Measurements from ENCODE around the gene ADCY6. TPM values are rescaled to one million over a fixed set of nuclear protein-coding genes. Genes with fewer than 3 reads are reported as not detected.

ADCY6 gene
- total RNA-seq, 2 donors from 2014 or later = 102 to 109 TPM

DNA sequence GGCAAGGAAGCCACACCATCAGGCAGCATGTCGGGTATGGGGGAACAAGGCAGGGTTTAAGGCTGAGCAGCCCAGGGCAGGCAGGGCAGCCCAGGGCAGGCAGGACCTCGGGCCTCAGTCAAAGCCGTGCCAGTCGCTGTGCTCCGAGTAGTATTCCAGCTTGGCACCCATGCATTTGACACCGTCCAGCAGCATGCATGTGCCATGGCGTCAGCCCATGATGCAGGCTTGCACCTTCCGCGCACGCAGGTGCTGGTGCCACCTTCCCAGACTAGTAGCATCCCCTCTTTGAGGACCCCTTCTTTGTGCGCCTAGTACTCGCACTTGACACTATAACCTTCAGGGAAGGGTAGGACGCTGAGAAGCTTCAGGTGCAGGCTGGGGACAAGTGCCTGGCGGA is 11.6 kb upstream of the ADCY6 start:
- Histone ChIP-seq H3K36me3 (no peaks in the 10 kb centered on the region), H3K4me1 (ENCODE audit: control insufficient read depth in 1 of 2, low read depth in 2 of 2) (no peaks in the 10 kb centered on the region), H3K27me3 (replicated peaks; ENCODE audit: insufficient read depth) (no peaks in the 10 kb centered on the region), H3K9me3 (no peaks in the 10 kb centered on the region), H3K27ac (no peak overlapping the region), H3K4me3 (no peak overlapping the region)
- ATAC-seq (ENCODE audit: insufficient number of reproducible peaks, low FRiP score, low read depth) (no peak), DNase-seq (ENCODE audit: low spot score) (no peak)
- TF ChIP-seq, protein P1, sequence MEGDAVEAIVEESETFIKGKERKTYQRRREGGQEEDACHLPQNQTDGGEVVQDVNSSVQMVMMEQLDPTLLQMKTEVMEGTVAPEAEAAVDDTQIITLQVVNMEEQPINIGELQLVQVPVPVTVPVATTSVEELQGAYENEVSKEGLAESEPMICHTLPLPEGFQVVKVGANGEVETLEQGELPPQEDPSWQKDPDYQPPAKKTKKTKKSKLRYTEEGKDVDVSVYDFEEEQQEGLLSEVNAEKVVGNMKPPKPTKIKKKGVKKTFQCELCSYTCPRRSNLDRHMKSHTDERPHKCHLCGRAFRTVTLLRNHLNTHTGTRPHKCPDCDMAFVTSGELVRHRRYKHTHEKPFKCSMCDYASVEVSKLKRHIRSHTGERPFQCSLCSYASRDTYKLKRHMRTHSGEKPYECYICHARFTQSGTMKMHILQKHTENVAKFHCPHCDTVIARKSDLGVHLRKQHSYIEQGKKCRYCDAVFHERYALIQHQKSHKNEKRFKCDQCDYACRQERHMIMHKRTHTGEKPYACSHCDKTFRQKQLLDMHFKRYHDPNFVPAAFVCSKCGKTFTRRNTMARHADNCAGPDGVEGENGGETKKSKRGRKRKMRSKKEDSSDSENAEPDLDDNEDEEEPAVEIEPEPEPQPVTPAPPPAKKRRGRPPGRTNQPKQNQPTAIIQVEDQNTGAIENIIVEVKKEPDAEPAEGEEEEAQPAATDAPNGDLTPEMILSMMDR (IDR thresholded peaks at IDR 0.05) = no peak

DNA sequence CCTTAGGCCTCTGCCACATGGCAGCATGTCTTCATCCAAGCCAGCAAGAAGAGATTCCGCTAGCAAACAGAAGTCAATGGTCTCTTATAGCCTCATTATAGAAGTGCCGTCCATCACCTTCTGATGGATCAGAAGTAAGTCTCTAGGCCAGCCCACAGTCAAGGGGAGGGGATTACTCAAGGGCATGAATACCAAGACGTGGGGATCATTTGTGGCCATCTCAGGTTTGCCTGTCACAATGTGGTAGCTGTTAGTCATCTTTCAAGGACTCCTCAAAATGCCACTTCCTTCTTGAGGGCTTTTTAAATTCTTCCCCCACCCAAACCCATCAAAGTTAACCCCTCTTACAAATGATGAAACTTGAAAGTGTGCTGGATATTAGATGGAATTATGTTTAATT is 8.1 kb upstream of the ADCY6 start:
- Histone ChIP-seq H3K4me1 (ENCODE audit: control insufficient read depth in 1 of 2, low read depth in 2 of 2) (no peaks in the 10 kb centered on the region), H3K4me3 (no peak overlapping the region), H3K36me3 (no peaks in the 10 kb centered on the region), H3K27ac (no peak overlapping the region), H3K27me3 (replicated peaks; ENCODE audit: insufficient read depth) (no peaks in the 10 kb centered on the region), H3K9me3 (no peaks in the 10 kb centered on the region)
- TF ChIP-seq, protein P1 (IDR thresholded peaks at IDR 0.05) = no peak
- ATAC-seq (ENCODE audit: insufficient number of reproducible peaks, low FRiP score, low read depth) (no peak), DNase-seq (ENCODE audit: low spot score) (no peak)

DNA sequence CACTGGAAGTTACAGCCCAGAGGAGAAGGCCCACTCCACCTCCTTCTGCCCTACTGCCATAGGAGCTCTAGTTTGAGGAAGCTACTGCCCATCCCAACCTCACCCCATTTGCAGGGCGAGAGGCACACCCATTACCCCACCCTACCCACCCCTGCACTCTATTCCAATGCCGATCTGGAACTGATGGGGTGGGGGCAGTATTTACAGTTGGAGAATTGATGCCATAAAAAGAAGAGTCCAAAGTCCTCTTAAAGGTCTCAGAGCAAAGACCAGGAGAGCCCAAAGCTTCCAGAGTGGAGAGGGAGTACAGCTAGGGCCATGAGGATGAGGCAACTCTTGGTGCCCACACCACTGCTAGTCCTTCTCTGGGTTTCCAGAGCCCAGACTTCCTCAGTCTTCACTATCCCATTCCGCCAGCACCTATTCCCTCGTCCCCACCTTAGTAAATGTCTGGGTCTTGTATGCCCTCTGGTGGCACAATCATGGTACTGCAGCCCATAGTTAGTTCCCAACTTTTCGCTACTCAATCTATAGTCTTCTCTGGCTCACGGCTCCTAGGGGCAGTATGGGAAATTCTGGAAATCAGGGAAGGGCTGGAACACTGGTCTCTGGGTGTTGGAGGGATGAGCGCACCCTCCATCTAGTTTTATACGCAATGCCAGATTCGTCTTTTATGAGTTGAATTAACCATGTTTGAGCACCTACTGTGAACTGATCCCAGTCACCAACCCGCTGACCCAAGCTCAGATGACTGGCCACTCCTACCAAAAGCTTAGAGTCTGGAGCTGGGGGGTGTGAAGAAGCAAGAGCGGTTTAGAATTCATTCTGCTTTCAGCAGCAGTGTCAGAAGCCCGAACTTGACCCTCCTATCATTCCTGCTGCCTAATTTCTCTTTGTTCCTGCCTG is 6.9 kb upstream of the ADCY6 start:
- DNase-seq (ENCODE audit: low spot score) (no peak), ATAC-seq (ENCODE audit: insufficient number of reproducible peaks, low FRiP score, low read depth) (peak; percentile 92)
- no peaks in the 10 kb centered on the region for H3K36me3 ChIP-seq
- H3K4me1 ChIP-seq (ENCODE audit: control insufficient read depth in 1 of 2, low read depth in 2 of 2) = no peaks in the 10 kb centered on the region
- H3K9me3 ChIP-seq = no peaks in the 10 kb centered on the region
- H3K27me3 ChIP-seq (replicated peaks; ENCODE audit: insufficient read depth) = no peaks in the 10 kb centered on the region
- no peak overlapping the region for H3K27ac ChIP-seq
- H3K4me3 ChIP-seq = no peak overlapping the region
- TF ChIP-seq, protein P1 (IDR thresholded peaks at IDR 0.05) = peak; percentile 97

DNA sequence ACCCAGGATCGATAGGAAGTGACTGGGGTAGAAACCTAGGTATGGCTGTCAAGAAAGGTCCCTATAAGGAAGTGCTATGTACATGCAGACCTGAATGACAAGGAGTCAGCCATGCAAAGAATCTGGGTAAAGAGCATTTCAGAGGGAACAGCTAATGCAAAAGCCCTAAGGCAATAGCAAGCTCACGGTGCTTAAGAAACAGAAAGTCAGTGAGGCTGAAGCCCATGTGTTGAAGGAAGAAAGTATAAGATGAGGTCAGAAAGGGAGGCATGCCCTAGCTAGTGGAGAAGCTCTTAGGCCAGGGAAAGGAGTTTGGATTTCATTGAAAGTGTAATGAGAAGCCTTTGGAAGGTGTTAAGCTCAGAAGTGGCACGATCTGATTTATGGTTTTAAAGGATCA is 6.0 kb upstream of the ADCY6 start:
- peaks cover 0 to 2% of the 10 kb centered on the region in 2 donors for H3K4me1 ChIP-seq (ENCODE audit: control insufficient read depth in 1 of 2, low read depth in 2 of 2)
- TF ChIP-seq, protein P1 (IDR thresholded peaks at IDR 0.05) = no peak
- DNase-seq (ENCODE audit: low spot score) (no peak), ATAC-seq (ENCODE audit: insufficient number of reproducible peaks, low FRiP score, low read depth) (no peak)
- no peak overlapping the region for H3K4me3 ChIP-seq
- no peak overlapping the region for H3K27ac ChIP-seq
- no peaks in the 10 kb centered on the region for H3K9me3 ChIP-seq
- H3K36me3 ChIP-seq = no peaks in the 10 kb centered on the region
- no peaks in the 10 kb centered on the region for H3K27me3 ChIP-seq (replicated peaks; ENCODE audit: insufficient read depth)

DNA sequence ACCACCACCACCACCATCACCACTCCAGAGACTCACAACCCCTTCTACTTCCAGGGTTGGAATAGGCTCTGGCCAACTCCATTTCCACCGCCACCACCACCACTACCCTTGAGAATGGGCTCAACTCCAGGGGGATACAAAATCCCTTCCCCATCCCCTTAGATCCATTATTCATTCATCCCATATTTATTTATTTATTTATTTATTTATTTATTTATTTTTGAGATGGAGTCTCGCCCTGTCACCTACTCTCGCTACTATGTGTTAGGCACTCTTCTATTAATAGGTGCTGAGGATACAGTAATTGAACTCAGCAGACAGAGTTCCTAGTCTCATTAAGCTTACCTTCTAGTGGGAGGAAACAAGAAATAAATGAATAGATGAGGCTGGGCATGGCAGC is 4.8 kb upstream of the ADCY6 start:
- Histone ChIP-seq H3K27ac (no peak overlapping the region), H3K4me3 (no peak overlapping the region), H3K36me3 (no peaks in the 10 kb centered on the region), H3K4me1 (ENCODE audit: control insufficient read depth in 1 of 2, low read depth in 2 of 2) (peaks cover 0 to 6% of the 10 kb centered on the region in 2 donors), H3K27me3 (replicated peaks; ENCODE audit: insufficient read depth) (no peaks in the 10 kb centered on the region), H3K9me3 (no peaks in the 10 kb centered on the region)
- DNase-seq (ENCODE audit: low spot score) (no peak), ATAC-seq (ENCODE audit: insufficient number of reproducible peaks, low FRiP score, low read depth) (no peak)
- TF ChIP-seq, protein P1 (IDR thresholded peaks at IDR 0.05) = no peak
